GM12892 (cell line): Measurements from ENCODE around the gene OBP2A.

Source experiments
- POLR2A ChIP-seq: IDR thresholded peaks from 2 replicates; pipeline ENCODE4 v1.6.1; 2011; ENCODE audit warnings: low read depth, low read length, control low read depth
- POLR2AphosphoS5 ChIP-seq: IDR thresholded peaks from 2 replicates; pipeline ENCODE4 v1.6.1; 2011; ENCODE audit warnings: low read depth, low read length, control low read depth
- TAF1 ChIP-seq: IDR thresholded peaks from 2 replicates; pipeline ENCODE4 v1.6.1; 2011; ENCODE audit warnings: low read depth, mild to moderate bottlenecking, control low read depth, low read length, borderline replicate concordance

GRCh38 chr9:135525241-135526088 is 20.5 kb upstream of the OBP2A start:
- TF ChIP-seq POLR2A (no peak), POLR2AphosphoS5 (no peak), TAF1 (no peak)
